Measurements from ENCODE around the gene DOC2B.
"Not testable (repeated sequence)": the region's sequence is repeated elsewhere in the genome, so short reads cannot be mapped to it uniquely, and the experiment has no call there.

The DOC2B gene

DNA sequence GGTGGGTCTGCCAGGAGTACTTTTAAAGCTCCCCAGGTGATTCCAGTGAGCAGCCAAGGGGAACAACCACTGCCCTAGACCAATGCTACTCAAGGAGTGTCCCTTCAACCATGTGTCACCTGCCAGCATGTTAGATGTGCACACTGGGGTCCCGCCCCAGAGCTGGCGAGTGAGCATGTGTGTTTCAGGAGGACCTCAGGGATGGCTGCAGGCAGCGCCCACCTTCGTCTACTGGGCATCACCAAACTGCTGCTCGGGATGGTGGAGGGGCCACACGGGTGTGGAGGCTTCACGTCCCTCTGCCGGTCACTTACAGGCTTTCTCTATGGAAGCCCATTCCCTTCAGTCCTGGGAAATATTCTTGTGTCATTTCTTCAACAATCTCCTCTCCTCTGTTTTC is 29.0 kb upstream of the DOC2B start:
- no peak for DNase-seq (ENCODE audit: low spot score)

DNA sequence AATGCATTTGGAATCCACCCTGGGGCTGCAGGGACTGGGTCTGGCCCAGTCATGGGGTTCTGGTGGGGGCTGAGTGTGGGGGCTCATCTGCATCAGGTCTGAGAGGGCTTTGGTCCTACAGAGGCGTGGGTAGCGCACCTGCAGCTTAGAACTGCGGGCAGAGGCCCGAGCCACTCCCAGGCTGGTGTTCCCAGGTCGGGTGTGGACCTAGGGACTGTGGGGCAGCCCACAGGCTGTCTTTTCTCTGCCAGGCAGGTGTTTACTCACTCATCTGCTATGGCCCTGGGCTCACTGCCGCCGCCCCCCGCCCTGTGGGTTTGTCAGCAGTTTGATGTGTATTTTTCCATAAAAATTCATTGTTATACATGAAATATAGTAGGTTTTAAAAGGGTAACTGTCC is 27.0 kb upstream of the DOC2B start:
- DNase-seq (ENCODE audit: low spot score), result no peak

DNA sequence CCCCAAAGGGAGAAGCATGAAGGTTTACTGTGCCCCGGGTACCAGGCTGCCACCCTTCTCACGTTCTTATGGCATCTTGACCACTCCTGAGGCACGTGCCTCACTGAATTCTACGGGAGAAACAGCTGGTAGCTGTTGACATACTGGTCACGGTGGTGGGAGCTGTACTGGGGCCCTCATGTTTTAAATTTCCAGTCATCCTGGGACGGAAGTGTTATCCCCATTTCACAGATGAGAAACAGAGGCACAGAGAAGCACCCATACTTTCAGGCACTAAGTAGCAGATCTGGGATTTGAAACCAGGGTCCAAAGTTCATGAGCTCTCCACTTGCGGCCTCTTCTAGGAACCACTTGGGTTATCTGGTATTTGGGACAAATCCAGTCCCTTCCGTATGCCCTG is 26.3 kb upstream of the DOC2B start:
- DNase-seq (ENCODE audit: low spot score), result no peak

DNA sequence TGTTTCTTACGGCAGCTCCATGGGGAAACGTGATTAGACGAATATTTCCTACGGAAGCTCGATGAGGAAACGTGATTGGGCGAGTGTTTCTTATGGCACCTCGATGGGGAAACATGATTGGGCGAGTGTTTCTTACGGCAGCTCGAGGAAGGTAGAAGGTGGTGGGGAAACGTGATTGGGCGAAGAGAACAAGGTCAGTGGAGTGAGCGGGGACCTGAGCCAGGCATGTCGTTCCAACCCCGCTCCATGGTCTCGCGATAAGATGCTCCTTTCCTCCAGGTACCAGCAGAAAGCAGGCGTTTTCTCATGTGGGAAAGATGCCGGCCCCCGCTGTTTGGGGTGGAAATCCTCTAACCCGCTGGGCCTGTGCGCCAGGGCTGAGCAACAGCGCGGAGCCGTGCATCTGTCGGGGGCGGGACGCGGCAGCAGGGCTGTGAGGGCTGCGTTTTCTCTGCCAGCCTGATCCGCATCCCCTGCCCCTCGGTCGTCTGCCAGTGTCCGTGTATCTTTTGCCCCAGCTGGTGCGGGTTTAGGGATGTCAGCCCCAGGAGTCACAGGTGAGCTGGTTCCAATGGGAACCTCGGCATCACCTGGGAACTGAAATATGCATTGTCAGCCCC is 25.6 kb upstream of the DOC2B start:
- DNase-seq (ENCODE audit: low spot score), result no peak

DNA sequence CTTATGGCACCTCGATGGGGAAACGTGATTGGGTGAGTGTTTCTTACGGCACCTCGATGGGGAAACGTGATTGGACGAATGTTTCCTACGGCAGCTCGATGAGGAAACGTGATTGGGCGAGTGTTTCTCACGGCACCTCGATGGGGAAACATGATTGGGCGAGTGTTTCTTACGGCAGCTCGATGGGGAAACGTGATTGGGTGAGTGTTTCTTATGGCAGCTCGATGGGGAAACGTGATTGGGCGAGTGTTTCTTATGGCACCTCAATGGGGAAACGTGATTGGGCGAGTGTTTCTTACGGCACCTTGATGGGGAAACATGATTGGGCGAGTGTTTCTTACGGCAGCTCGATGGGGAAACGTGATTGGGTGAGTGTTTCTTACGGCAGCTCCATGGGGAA is 25.0 kb upstream of the DOC2B start:
- DNase-seq (ENCODE audit: low spot score), result not testable (repeated sequence)

DNA sequence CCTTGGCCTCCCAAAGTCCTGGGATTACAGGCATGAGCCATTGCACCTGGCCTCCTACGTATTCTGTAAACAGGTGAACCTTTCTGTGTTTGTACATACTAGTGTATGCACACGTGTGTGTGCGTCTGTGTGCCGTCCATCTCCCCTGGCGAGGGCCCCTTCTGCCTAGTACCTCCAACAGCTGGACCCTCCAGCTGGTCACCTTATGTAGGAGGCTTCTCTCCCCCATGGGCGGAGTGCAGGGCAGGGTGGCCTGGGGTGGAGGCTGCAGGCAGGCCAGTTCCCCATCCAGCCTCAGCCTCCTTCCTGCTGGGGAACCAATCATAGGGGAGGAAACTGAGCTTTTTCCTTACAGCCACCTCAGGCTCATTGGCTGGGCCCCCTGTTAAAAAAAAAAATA is 24.4 kb upstream of the DOC2B start:
- no peak for DNase-seq (ENCODE audit: low spot score)

DNA sequence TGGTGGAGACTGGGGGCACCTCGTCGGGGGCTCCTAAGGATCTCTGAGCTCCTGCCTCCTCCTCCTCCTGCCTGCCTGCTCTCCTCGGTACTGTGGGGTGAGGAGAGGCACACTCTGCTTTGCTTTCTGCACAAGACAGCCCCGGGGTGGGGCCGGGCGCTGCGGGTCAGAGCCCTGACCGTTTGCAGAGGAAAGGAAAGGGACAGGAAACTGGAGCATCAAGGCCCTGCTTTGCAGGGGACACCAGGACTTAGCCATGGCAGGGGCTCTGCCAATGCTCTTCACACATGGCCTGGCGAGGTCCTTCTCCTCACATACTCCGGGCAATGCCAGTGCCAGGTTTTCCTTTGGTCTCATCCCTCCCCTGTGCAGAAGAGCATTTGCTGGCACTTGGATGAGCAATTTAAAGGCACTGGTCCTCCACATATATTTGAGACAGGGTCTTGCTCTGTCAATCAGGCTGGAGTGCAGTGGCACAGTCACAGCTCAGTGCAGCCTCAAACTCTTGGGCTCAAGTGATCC is 23.8 kb upstream of the DOC2B start:
- no peak for DNase-seq (ENCODE audit: low spot score)

DNA sequence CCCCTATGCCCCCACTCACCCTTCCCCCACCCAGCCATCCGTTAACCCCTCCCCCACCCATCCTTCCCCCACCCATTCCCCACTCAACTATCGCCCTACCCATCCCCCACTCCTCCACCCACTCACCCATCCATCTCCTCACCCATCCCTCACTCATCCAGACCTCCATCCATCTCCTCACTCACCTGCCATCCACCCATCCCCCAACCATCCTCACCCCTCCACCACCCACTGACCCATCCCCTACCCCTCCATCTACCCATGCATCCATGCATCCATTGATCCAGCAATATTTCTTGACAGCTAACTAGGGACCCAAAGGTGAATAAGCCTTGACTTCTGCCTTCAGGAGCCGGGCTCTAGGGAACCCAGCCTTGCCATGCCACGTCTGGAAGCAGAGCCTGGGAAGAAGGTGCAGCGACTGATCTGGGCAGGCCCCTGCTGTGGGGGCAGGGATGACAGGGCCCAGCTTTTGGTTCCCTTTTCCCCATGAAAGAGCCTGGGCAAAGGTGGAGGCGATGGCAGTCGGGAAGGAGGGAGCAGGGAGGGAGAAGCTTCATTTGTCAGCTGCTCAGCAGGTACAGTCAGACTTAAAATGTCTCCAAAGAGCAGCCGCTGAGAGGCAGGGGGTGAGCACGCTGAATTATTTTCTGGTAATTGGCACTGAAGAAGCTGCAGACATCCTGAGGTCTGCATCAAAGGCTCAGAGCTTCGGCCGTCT is 23.1 kb upstream of the DOC2B start:
- DNase-seq (ENCODE audit: low spot score), result no peak

DNA sequence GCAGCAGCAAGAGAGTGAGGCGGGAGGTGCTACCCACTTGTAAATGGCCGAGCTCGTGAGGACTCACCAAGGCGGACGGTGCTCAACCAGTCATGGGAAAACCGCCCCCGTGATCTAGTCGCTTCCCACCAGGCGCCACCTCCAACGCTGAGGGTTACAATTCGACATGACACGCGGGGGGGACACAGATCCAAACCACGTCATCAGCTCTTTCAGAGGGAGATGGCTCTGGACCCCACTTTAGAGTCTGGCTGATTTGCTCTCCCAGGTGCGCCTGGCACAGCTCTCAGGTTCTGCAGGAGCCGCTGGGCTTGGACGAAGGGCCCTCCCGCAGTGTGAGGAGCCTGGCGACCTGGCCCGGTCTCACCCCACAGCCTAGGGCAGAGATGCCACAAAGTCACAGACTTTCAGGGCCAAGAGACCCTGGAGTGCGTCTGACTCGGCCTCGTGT is 21.1 kb upstream of the DOC2B start:
- DNase-seq (ENCODE audit: low spot score), result no peak

DNA sequence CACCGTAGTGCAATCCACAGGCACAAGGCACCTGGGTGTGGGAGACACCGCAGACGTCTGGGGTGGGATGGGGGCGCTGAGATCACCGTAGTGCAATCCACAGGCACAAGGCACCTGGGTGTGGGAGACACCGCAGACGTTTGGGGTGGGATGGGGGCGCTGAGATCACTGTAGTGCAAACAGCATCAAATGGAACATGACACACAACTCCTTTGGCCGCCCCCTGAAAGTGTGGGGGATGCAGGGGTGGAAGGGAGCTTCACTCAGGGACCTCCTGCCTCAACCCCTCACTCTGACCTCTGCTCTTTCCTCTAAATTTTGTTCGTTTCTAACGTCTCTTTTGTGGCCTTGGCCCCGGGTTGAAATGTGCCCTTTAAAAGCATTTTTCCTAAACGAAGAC is 20.3 kb upstream of the DOC2B start:
- not testable (repeated sequence) for DNase-seq (ENCODE audit: low spot score)

DNA sequence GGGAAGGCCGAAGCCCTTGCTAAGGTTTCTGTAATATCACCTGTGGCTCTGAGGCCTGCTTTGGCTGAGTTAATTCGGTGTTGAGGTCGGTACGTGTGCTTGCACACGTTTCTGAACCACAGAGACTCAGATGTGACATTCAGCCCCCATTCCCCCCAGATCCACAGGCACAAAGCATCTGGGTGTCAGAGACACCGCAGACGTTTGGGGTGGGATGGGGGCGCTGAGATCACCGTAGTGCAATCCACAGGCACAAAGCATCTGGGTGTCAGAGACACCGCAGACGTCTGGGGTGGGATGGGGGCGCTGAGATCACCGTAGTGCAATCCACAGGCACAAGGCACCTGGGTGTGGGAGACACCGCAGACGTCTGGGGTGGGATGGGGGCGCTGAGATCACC is 19.8 kb upstream of the DOC2B start:
- DNase-seq (ENCODE audit: low spot score), result not testable (repeated sequence)

DNA sequence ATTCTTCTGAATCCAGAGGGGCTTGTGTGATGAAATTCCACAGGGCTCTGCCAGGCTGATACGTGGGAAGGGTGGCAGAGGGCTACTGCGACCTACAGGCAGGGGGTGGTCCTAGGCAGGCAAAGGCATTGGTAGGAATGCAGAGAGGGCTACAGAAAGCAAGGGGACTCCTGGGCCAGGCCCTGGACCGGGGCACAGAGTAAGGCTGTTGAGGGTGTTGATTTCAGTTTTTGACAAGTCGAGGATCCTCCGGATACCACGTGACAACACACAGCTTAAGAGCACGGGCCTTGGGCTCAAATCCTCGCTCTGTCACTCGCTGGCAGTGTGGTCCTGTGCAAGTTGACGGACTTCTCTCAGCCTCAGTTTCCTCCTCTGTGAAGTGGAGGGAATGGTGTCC is 19.1 kb upstream of the DOC2B start:
- DNase-seq (ENCODE audit: low spot score), result no peak

DNA sequence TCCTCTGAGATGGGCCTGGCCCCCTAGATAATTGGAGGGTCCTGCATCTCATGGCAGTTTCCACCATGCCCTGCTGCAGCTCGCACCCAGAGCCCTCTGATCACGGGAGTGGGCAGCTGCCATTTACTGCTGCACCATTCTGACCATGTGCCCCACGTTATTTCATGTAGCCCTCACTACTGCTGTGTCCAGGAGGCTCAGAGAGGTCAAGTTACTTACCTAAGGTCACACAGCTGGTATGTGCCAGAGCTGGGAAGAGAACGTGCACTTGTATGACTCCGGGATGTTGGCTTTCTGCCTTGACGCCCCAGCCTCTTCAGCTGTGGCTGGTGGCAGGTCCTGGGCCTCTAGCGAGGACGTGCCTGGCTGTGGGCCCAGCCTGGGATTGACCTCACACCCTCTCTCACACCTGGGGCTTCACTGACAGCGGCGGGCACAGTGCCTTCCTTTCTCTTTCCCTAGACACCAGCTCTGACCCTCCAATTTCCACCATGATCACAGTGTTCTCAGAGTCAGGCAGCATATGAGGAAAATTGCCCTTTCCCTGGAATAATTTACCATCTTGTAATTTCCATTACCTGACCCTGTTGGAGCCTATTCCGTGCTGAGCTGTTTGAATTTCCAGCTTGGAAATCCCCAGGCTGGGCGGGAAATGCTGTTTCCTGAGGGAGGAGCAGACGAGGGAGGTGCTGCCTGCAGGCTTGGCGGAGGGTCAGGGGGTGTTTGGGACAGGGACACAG is 18.5 kb upstream of the DOC2B start:
- no peak for DNase-seq (ENCODE audit: low spot score)

DNA sequence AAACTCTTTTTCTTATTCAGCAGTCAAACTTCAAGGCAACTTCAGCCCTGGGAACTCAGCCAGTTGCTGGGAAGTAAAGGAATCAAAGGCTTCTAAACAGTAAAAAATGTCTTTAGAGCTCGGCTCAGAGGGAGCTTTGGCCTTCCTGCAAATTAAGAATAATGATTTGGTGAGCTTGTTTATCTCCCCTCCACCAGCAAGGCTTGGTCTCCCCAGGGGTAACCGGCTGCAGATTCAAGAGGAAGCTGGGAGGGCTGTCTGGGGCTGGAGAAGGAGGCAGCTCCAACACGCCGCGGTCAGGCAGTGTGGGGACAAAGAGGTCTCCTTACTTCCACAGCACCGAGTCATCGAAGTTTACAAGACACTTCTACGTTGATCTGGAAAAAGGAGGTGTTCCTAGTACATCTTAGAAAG is 17.7 kb upstream of the DOC2B start:
- no peak for DNase-seq (ENCODE audit: low spot score)

DNA sequence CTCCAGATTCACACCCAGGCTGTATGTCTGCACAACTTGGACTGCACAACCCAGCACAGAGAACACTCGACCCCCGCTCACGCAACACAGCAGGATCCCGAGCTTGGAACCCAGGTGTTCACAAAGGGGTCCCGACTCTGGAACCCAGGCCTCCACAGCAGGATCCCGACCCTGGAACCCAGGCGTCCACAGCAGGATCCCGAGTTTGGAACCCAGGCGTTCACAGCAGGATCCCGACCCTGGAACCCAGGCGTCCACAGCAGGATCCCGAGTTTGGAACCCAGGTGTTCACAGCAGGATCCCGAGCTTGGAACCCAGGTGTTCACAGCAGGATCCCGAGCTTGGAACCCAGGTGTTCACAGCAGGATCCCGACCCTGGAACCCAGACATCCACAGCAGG is 16.8 kb upstream of the DOC2B start:
- DNase-seq (ENCODE audit: low spot score), result not testable (repeated sequence)

DNA sequence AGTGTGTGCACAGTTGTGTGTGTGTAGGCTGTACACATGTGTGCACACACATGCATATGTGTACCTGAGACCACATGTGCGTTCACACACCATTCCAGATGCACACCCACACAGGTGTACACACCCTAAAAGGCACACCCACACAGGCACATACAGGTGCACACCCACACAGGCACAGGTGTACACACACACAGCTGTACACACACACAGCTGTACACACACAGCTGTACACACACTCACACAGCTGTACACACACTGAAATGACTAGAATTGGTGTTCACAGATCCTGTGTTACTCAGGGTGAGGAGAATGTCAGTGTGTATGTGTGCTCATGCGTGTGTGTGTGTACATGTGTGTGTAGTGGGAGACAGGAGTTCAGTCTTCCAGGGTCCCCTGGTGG is 15.9 kb upstream of the DOC2B start:
- no peak for DNase-seq (ENCODE audit: low spot score)

DNA sequence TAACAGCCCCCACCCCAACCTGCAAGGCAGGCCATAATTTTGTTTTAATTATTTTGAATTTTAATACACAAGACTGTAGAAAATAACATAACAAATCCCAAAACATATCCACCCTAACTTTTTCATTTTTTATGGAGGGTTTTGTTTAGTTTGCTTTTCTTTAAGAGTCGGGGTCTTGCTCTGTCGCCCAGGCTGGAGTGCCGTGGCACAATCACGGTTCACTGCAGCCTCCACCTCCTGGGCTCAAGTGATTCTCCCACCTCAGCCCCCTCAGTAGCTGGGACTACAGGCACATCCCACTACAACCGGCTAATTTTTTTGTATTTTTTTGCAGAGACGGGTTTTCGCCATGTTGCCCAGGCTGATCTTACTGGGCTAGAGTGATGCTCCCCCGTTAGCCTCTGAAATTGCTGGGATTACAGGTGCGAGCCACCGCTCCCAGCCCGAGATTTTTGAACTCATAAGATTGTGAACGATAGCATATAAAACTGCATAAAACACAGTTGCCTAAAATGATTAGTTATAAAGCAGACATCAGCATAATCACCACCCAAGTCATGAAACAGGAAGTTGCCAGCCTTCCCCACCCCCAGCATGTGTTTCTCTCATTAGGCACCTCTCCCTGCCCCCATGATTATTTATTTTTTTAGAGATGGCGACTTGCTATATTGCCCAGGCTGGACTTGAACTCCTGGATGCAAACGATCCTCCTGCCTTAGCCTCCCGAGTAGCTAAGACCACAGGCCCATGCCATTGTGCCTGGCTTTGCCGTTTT is 13.6 kb upstream of the DOC2B start:
- no peak for DNase-seq (ENCODE audit: low spot score)

DNA sequence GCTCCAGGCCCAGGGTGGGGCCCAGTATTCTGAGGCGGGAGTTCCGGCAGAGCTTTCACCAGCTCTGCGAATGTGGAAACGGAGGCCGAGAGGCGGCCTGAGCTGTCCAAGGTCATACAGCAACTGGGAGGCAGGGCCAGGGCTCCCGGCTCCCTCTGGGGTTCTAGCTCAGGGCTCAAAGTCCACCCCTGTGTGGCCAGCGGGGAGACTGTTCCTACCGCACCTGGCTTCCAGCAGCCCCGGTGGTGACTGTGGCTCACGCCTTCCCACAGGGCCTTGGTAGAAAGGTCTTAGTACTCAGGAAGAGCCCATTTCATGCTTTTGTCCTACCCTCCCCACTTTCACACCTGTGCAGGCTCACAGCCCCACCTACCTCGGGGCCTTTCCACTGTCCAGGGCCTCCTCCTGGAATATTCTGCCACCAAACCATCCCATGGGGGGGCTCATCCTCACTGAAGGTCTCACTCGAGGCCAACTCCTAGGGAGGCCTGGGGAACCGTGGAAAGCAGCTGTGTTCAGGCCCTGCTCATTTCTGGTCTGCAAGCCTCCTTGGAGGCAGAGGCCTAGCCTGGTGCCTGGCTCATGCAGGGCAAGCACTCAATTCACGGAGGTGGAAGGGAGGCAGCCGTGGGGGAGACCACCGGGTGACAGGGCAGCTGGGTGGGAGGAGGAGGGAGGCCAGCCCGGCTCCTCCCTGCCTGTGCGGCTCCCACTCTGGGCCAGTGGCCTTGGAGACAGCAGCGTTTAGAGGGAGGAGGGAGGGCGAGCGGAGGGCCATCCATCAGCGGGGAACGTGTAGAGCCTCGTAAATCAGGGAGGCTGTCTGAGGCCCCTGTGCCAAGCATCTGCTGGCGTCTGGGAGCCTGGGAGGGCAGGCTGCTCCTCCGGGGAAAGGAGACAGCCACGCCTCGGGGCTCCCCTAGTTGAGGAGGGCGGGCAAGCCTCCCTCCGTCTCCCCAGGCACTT is 12.7 kb upstream of the DOC2B start:
- no peak for DNase-seq (ENCODE audit: low spot score)

DNA sequence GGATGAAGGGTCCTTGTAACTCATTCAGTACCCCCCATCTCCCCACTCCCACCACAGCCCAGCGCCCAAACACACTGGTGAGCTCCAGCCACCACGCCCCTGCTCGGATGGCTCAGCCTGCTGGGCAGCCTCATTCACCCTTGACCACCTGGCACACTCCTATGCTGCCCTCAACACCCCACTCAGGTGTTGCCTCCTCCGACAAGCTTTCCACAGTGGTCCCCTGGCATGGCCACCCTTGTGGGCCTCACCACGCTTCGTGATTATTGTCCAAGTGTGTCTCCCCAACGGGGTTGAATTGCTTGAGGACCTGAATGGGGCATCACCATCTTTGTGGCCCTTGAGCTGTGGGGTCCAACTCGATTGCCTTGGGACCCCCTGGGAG is 12.0 kb upstream of the DOC2B start:
- DNase-seq (ENCODE audit: low spot score), result no peak

DNA sequence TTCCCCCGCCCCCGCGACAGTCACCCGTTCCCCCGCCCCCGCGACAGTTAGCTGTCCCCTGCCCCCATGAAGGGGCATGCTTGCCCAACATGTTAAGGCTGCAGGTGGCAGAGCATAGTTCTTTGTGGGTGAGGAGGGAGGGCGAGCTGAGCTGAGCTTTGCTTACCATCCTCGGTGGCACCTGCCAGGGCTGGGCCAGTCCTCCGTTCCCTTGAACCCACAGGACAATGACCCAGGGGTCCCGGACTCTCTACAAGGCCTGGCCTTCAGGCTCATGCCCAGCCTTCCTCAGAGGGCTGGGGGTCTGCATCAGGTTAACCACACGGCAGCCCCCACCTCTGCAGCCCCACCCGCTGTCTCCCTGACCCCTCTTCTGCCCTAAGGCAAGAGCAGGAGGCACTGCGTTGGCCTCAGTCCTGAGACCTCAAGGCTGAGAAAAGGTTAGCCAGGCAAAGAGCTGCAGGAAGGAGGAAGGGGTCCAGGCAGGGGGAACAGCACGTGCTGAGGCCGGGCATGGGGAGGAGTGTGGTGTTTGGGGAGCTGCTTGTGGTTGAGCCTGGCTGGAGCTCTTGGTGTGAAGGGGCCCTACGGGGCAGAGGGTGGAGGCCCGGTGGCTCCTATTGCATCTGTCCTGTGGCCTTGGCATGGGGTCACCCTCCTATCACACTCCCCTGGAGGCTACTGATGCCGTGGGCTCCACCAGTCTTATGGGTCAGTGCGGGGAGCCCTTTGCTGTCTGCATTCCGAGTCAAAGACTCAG is 11.4 kb upstream of the DOC2B start:
- DNase-seq (ENCODE audit: low spot score), result no peak
